Activated naive CD8-positive, alpha-beta T cell treated with anti-CD3 and anti-CD28 coated beads, Interleukin-2, amount 50 U/mL, for 24 hours (primary cell): Measurements from ENCODE around the gene GALNT11.

Source experiments
- ATAC-seq: fragments of 150-1000 bp; cut with Tn5 transposase; one replicate; pipeline ENCODE4 v1.10.0; 2021
- DNase-seq: peaks from one replicate; pipeline ENCODE4 v3.0.0; 2021
- H3K27ac Mint-ChIP-seq: one replicate; pipeline ENCODE4 v1.8.0; 2021; ENCODE audit warnings: mild to moderate bottlenecking, mixed read lengths
- H3K27me3 Mint-ChIP-seq: one replicate; pipeline ENCODE4 v1.8.0; 2021; ENCODE audit warnings: mixed read lengths
- H3K36me3 Mint-ChIP-seq: one replicate; pipeline ENCODE4 v1.8.0; 2021; ENCODE audit warnings: low read depth, mixed read lengths
- H3K4me1 Mint-ChIP-seq: one replicate; pipeline ENCODE4 v1.8.0; 2021; ENCODE audit warnings: mixed read lengths
- H3K4me3 Mint-ChIP-seq: one replicate; pipeline ENCODE4 v1.8.0; 2021; ENCODE audit warnings: mild to moderate bottlenecking, moderate library complexity, mixed read lengths
- H3K9me3 Mint-ChIP-seq: one replicate; pipeline ENCODE4 v1.8.0; 2021; ENCODE audit warnings: mixed read lengths

Gene GALNT11

DNA sequence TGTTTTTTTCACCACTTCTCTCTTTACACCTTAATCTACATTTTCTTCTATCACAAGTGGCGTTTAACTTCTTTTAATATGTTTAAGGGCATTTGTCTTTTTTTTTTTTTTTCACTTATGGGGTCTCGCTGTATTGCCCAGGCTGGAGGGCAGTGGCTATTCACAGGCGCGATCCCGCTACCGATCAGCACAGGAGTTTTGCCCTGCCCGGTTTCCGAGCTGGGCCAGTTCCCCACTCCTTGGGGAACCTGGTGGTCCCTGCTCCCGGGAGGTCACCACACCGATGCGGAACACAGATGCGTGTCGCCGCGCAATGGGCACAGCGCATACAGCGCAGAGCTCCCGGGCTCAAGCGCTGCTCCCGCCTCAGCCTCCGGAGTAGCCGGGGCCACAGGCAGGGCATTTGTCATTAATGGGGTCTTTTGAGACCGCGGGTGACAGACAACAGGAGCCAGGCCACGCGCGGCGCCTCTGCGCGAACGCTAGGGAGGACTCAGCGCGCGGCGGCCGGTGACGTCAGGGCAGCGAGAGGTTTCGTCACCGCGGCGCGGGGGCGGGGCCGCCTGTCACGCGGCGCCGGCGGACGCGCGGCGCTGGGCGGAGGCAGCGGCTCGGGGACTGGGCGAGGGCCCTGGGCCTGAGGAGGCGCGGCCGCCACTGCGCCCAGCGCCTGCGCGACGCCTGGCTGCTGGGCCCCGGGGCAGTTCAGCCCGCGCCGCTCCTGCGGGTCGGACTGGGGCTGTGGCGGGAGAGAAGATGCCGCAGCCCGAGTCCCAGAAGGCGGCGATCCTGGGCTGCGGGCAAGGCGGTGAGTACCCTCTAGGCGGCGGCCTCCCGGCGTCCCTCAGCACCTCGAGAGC is at the start of gene GALNT11:
TSS of gene GALNT11 (plus strand) at position 598 of the 860 bp plus-strand sequence. CDS start 68,554 bp downstream, outside the sequence.
- Mint-ChIP-seq H3K4me1 (peaks cover 42% of the 10 kb centered on the region), H3K27ac (peak within 1 kb of the TSS; percentile 82), H3K27me3 (no peaks in the 10 kb centered on the region), H3K4me3 (peak within 1 kb of the TSS; percentile 84), H3K9me3 (no peaks in the 10 kb centered on the region), H3K36me3 (peaks cover 28% of the 10 kb centered on the region)
- peak; percentile 92 for ATAC-seq
- DNase-seq: peak; percentile 88

DNA sequence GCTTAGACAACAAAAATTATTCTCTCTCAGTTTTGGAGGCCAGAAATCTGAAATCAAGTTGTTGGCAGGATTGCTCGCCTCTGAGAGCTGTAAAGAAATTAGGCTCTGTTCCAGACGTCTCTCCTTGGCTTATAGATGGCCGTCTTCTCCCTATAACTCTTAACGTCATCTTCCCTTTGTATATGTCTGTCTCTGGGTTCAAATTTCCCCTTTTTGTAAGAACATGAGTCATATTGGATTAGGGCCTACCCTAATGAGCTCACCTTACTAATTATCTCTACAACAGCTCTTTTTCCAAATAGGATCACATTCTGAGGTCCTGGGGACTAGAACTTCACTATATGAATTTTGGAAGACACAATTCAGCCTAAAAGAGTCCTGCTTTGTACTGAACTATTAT is 46.9 kb upstream of the GALNT11 start:
- H3K36me3 Mint-ChIP-seq: no peaks in the 10 kb centered on the region
- H3K27ac Mint-ChIP-seq: no peak overlapping the region
- DNase-seq (no peak), ATAC-seq (no peak)
- no peak overlapping the region for H3K4me3 Mint-ChIP-seq
- H3K4me1 Mint-ChIP-seq: no peaks in the 10 kb centered on the region
- H3K9me3 Mint-ChIP-seq: no peaks in the 10 kb centered on the region
- H3K27me3 Mint-ChIP-seq: no peaks in the 10 kb centered on the region

DNA sequence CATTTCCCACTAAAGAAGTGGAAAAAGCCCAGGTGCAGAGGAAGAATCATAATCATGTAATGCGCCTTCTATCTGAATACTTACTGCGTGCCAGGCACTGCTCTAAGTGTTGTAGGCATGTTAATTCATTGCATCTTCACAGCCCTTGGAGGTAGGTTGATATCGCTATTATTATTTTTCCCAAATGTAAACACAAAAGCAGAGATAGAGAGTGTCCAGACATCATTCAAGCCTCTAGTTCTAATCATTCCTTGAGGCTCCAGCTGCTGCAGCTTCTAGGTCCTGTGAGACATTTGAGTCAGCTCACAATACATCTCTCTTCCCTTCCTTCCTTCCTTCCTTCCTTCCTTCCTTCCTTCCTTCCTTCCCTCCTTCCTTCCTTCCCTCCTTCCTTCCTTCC is 44.3 kb upstream of the GALNT11 start:
- no peak overlapping the region for H3K4me3 Mint-ChIP-seq
- H3K27ac Mint-ChIP-seq: no peak overlapping the region
- no peak for DNase-seq
- no peaks in the 10 kb centered on the region for H3K4me1 Mint-ChIP-seq
- H3K9me3 Mint-ChIP-seq: no peaks in the 10 kb centered on the region
- H3K27me3 Mint-ChIP-seq: no peaks in the 10 kb centered on the region
- no peak for ATAC-seq
- H3K36me3 Mint-ChIP-seq: no peaks in the 10 kb centered on the region

DNA sequence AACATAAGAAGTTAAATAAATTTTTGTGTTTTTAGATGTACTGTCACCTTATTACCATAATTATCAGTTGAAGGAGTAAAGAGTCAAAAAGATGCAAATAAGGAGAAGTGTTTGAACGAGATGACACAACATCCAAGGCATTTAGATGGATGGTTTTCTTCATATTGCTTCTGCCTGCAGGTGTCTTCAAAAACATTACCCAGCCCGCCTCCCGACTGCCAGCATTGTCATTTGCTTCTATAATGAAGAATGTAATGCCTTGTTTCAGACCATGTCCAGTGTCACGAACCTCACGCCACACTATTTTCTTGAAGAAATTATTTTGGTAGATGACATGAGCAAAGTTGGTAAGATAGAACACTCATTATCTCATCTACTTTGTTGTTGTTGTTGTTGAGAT is 42.7 kb upstream of the GALNT11 start:
- ATAC-seq (no peak), DNase-seq (no peak)
- Mint-ChIP-seq H3K9me3 (no peaks in the 10 kb centered on the region), H3K36me3 (no peaks in the 10 kb centered on the region), H3K27me3 (no peaks in the 10 kb centered on the region), H3K4me3 (no peak overlapping the region), H3K4me1 (no peaks in the 10 kb centered on the region), H3K27ac (no peak overlapping the region)

DNA sequence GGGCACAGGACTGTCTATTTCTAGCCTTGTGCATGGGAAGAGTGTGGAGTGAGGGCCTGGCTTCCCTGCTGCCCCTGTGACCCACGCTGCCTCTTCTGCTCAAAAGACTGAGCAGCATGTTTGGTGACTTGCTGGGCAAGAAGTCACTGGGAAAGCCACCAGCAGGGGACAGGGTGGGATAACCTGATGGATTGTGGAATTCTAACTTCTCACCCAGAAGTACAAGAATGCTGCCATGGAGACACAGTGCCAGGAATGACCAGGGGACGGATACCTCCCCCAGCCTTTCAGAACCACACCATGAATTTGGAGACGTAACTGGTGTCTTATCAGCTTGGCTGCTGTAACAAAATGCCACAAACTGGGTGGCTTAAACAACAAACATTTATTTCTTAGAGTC is 40.9 kb upstream of the GALNT11 start:
- no peaks in the 10 kb centered on the region for H3K36me3 Mint-ChIP-seq
- H3K27ac Mint-ChIP-seq: no peak overlapping the region
- no peaks in the 10 kb centered on the region for H3K4me1 Mint-ChIP-seq
- no peak for DNase-seq
- no peak overlapping the region for H3K4me3 Mint-ChIP-seq
- no peak for ATAC-seq
- no peaks in the 10 kb centered on the region for H3K9me3 Mint-ChIP-seq
- H3K27me3 Mint-ChIP-seq: peaks cover 1% of the 10 kb centered on the region

DNA sequence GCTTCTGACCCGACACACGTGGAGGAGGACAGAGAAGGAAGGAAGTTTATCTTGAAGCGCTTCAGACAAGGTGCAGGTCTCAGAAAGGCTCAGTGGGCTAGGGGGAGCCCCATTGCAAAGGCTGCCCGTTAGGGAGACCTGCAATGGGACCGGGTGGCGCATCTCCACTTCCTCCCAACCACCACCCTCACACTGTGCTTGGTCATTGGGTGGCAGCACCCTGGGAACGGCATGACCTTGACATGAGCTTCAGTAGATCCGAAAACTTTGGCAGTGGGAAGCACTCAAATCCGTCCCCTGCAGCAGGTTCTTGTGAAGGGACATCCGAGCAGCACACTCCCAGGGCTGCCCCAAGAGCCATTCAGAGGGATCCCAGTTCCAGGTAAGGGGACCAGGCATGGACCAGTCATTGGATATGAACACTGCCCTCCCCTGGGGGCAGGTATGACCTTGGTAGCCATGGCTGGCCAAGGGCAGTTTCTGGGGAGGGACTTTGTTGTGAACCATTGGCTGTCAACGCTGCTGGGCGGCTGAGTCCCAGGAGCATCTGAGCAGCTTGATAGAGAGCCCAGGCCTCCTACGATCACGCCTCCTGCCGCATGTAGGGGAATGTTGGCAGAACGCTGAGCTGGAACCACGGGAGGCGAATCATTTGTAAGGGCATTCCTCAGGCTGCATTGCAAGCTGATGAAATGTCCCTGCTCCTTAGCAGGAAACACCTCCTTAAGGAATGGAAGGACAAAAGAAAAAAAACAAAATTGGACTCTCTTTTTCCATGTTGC is 37.5 kb upstream of the GALNT11 start:
- H3K27me3 Mint-ChIP-seq: peaks cover 11% of the 10 kb centered on the region
- no peak for DNase-seq

DNA sequence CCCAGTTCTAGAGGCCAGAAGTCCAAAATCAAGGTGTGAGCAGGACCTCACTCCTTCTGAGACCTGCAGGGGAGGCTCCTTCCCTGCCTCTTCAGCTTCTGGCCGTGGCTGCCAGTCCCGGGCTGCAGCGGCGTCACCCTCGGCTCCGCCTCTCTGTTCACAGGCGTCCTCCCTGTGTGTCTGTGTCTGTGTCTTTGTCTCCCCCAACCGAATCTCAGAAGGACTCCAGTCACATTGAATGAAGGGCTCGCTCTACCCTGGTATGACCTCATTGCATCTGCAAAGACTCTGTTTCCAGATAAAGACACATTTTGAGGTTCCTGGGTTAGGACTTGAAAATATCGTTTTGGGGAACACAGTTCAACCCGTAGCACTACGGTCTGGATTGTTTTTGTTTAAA is 33.1 kb upstream of the GALNT11 start:
- H3K4me3 Mint-ChIP-seq: no peak overlapping the region
- DNase-seq: peak; percentile 49
- no peaks in the 10 kb centered on the region for H3K36me3 Mint-ChIP-seq

More for the DNA sequence above, 37.5 kb upstream of the GALNT11 start:
- peaks cover 4% of the 10 kb centered on the region for H3K4me1 Mint-ChIP-seq
- no peaks in the 10 kb centered on the region for H3K36me3 Mint-ChIP-seq
- H3K27ac Mint-ChIP-seq: no peak overlapping the region
- ATAC-seq: no peak
- H3K4me3 Mint-ChIP-seq: no peak overlapping the region
- no peaks in the 10 kb centered on the region for H3K9me3 Mint-ChIP-seq

DNA sequence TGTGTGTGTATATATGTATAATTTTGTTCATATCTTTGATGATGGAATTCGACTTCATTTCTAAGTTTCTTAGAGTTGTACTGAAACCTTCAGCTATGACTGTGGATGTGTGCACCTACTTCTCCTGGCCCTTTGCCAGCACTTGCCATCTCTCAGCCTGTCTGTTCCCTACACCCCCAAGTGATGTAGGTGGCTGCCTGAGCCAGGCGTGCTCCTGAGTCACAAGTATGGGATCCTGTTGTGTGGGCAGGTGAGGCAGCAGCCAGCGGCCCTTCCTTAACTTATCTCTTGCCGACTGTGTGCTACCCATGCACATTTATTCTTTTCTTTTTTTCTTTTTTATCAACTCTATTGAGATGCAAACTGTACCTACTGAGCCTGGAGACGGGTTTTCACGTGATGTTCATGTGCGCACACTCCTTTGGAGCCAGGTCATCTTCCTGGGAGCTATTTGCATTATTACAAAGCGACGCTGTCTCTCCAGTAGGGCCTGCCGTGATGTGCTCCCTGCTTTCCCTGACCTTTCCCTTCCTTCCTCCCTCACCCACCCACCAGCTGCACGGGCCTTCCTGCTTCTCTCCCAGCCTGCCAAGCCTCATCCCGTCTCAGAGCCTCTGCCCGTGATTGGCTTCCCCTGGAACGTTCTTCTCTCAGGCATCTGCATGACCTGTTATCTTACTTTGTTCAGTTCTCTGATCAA is 31.3 kb upstream of the GALNT11 start:
- Mint-ChIP-seq H3K4me1 (peaks cover 4% of the 10 kb centered on the region), H3K27me3 (peaks cover 34% of the 10 kb centered on the region), H3K4me3 (no peak overlapping the region), H3K36me3 (no peaks in the 10 kb centered on the region), H3K9me3 (no peaks in the 10 kb centered on the region), H3K27ac (no peak overlapping the region)
- ATAC-seq (peak; percentile 45), DNase-seq (peak; percentile 7)

More for the DNA sequence above, 33.1 kb upstream of the GALNT11 start:
- Mint-ChIP-seq H3K27ac (no peak overlapping the region), H3K4me1 (peaks cover 4% of the 10 kb centered on the region), H3K27me3 (peaks cover 31% of the 10 kb centered on the region), H3K9me3 (no peaks in the 10 kb centered on the region)
- ATAC-seq: peak; percentile 93

DNA sequence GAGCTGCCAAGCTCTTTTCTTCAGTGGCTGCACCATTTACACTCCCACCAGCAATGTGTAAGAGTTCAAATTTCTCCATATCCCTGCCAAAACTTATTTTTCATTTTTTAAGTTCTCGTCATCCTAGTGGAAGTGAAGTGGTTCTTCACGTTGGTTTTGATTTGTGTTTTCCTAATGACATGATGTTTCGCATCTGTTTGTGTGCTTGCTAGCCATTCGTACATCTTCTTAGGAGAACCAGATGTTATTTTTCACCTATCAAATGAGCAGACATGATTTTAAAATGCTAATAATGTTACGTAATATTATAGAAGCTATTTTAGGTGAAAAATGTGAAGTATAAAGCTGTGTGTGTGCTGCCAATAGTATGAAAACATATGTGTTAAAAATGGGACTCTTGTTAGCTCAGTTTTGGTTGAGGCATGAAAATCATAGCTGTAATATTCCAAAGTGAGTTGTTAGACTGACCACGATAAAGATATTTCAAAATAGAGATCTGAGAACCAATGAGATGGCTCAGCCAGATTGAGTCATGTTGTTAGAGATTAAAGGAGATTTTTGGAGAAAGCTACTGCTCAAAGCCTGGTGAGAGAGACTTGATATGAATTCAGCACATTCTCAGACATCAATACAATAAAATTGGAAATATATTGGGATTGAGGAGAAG is 25.9 kb upstream of the GALNT11 start:
- Mint-ChIP-seq H3K4me1 (no peaks in the 10 kb centered on the region), H3K27me3 (peaks cover 35% of the 10 kb centered on the region), H3K4me3 (no peak overlapping the region), H3K9me3 (no peaks in the 10 kb centered on the region), H3K27ac (no peak overlapping the region), H3K36me3 (no peaks in the 10 kb centered on the region)
- ATAC-seq (no peak), DNase-seq (no peak)

DNA sequence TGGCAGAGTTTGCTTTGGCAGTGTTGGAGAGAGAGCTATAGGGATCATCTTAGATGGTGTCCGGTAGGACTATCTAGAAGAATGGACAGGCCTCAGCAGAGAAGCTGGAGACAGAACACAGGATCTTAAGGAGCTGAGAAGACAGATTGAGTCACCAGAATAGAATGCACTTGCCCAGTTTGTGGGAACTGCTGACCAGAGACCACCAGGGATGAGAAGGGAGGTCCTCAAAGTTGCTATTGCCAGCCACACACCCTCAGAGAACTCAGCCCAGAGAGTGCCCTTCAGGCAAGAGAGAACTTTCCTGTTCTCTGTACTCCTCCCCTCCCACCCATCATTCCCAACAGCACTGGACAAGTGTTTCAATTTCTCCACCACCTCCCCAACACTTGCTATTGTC is 25.3 kb upstream of the GALNT11 start:
- H3K36me3 Mint-ChIP-seq: no peaks in the 10 kb centered on the region
- peaks cover 33% of the 10 kb centered on the region for H3K27me3 Mint-ChIP-seq
- no peak for ATAC-seq
- no peaks in the 10 kb centered on the region for H3K4me1 Mint-ChIP-seq
- no peak overlapping the region for H3K27ac Mint-ChIP-seq
- DNase-seq: no peak
- H3K9me3 Mint-ChIP-seq: no peaks in the 10 kb centered on the region
- no peak overlapping the region for H3K4me3 Mint-ChIP-seq

DNA sequence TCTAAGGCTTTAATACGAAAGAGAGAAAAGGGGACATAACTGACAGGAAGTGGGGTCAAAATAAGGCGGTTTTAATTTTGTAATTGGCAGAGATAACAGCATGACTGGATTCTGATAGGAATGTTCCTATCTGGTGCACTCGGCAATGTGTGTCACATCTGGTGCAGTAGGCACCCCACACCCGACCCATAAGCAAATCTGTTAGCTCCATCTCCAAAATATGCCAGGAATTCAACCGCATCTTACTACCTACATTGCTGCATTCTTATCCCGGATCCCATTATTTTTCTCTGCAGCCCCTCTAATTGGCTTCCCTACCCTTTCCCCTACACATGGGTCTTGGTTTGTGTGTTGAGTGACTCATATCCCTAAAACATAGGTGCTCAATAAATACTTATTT is 19.1 kb upstream of the GALNT11 start:
- no peaks in the 10 kb centered on the region for H3K4me1 Mint-ChIP-seq
- H3K4me3 Mint-ChIP-seq: no peak overlapping the region
- no peak overlapping the region for H3K27ac Mint-ChIP-seq
- ATAC-seq: no peak
- no peaks in the 10 kb centered on the region for H3K36me3 Mint-ChIP-seq
- H3K9me3 Mint-ChIP-seq: no peaks in the 10 kb centered on the region
- H3K27me3 Mint-ChIP-seq: peaks cover 12% of the 10 kb centered on the region
- no peak for DNase-seq

DNA sequence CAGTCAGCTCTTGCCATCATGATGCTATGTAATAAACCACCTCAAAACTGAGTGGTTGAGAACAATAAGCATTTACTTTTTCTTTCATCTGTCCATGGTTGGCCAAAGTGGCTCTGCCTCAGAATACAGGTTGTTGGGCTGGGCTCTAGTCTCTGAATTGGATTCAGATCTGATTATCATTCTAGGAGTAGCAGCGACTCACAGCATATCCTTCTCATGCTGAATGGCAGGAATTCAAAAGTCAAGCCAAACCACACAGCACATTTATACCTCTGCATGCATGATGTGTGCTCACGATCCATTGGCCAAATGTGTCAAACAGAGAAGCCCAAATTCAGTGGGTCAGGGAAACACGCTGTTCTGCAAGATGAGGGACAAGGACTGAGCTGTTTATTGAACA is 13.6 kb upstream of the GALNT11 start:
- DNase-seq (no peak), ATAC-seq (no peak)
- H3K9me3 Mint-ChIP-seq: no peaks in the 10 kb centered on the region
- H3K36me3 Mint-ChIP-seq: no peaks in the 10 kb centered on the region
- no peak overlapping the region for H3K4me3 Mint-ChIP-seq
- no peaks in the 10 kb centered on the region for H3K4me1 Mint-ChIP-seq
- no peak overlapping the region for H3K27ac Mint-ChIP-seq
- H3K27me3 Mint-ChIP-seq: no peaks in the 10 kb centered on the region

DNA sequence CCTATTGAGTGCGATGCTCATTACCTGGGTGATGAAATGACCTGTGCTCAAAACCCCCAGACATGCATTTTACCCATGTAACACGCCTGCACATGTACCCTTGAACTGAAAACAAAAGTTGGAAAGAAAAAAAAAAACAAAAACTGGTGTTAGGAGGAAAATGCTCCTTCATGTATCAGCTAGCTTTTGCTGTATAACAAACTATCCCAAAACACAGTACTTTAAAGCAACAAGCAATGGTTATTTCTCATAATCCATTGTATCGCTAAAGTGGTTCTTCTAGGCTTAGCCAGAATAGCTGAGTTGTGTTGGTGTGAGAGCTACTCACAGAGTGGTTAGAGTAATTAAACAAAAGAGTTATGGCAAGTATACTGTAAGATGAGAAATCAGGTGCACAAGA is 12.2 kb upstream of the GALNT11 start:
- Mint-ChIP-seq H3K27ac (no peak overlapping the region), H3K4me3 (no peak overlapping the region), H3K36me3 (no peaks in the 10 kb centered on the region), H3K9me3 (no peaks in the 10 kb centered on the region), H3K27me3 (no peaks in the 10 kb centered on the region), H3K4me1 (no peaks in the 10 kb centered on the region)
- no peak for DNase-seq
- ATAC-seq: no peak

DNA sequence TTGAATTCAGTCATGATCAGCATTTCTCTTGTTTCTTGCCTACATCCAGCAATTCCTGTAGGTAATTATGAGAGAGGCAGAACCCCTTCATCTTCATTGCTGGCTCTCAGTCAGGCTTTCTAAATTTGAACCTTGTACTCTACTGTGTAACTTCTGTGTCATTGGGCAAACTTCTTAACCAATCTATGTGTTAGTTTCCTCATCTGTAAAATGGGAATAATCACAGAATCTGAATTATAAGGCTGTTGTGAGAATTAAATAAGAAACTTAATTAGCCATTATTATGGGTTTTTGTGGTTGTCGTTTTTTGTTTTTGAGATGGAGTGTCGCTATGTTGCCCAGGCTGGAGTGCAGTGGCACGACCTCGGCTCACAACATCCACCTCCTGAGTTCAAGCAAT is 11.5 kb upstream of the GALNT11 start:
- no peaks in the 10 kb centered on the region for H3K36me3 Mint-ChIP-seq
- no peaks in the 10 kb centered on the region for H3K27me3 Mint-ChIP-seq
- no peak overlapping the region for H3K27ac Mint-ChIP-seq
- no peaks in the 10 kb centered on the region for H3K4me1 Mint-ChIP-seq
- no peak overlapping the region for H3K4me3 Mint-ChIP-seq
- no peak for DNase-seq
- H3K9me3 Mint-ChIP-seq: no peaks in the 10 kb centered on the region
- ATAC-seq: no peak
